ENCODE results near the gene DHPS.
"Not testable (repeated sequence)": the region's sequence is repeated elsewhere in the genome, so short reads cannot be mapped to it uniquely, and the experiment has no call there.

Gene DHPS

GRCh38 chr19:12670159-12670928 is 11.3 kb downstream of the DHPS start:
- DNase-seq (ENCODE audit: low read depth) = no peak

- peak; percentile 78 for DNase-seq (ENCODE audit: low read depth)
These were observed 12.2 kb downstream of the DHPS start for GRCh38 chr19:12669270-12670158.

- DNase-seq (ENCODE audit: low read depth) = peak; percentile 20
These were observed 12.8 kb downstream of the DHPS start for GRCh38 chr19:12668932-12669269.

- no peak for DNase-seq (ENCODE audit: low read depth)
These were observed 13.3 kb downstream of the DHPS start for GRCh38 chr19:12668346-12668745.

- no peak for DNase-seq (ENCODE audit: low read depth)
These were observed 13.9 kb downstream of the DHPS start for GRCh38 chr19:12667731-12668302.

- no peak for DNase-seq (ENCODE audit: low read depth)
These were observed 15.2 kb downstream of the DHPS start, which contains the start of the genes MAN2B1 and WDR83 for GRCh38 chr19:12666265-12667048. MAN2B1 (minus strand) TSS chr19:12666742; CDS start chr19:12666701, 41 bp downstream. WDR83 (plus strand) TSS chr19:12666807; CDS start chr19:12669791, 2,984 bp downstream.

- DNase-seq (ENCODE audit: low read depth) = no peak
These were observed 15.9 kb downstream of the DHPS start for GRCh38 chr19:12665671-12666264.

- DNase-seq (ENCODE audit: low read depth) = no peak
These were observed 16.5 kb downstream of the DHPS start for GRCh38 chr19:12665281-12665573.

- DNase-seq (ENCODE audit: low read depth) = no peak
These were observed 17.0 kb downstream of the DHPS start for GRCh38 chr19:12664406-12665280.

GRCh38 chr19:12660980-12661379 is 20.7 kb downstream of the DHPS start:
- DNase-seq (ENCODE audit: low read depth) = no peak

- no peak for DNase-seq (ENCODE audit: low read depth)
These were observed 23.7 kb downstream of the DHPS start for GRCh38 chr19:12657966-12658365.

GRCh38 chr19:12656899-12657571 is 24.6 kb downstream of the DHPS start:
- no peak for DNase-seq (ENCODE audit: low read depth)

GRCh38 chr19:12655546-12655945 is 26.1 kb downstream of the DHPS start:
- no peak for DNase-seq (ENCODE audit: low read depth)

- DNase-seq (ENCODE audit: low read depth) = no peak
These were observed 29.5 kb downstream of the DHPS start for GRCh38 chr19:12652219-12652618.

GRCh38 chr19:12649941-12650340 is 31.7 kb downstream of the DHPS start:
- DNase-seq (ENCODE audit: low read depth) = no peak

- no peak for DNase-seq (ENCODE audit: low read depth)
These were observed 33.6 kb downstream of the DHPS start for GRCh38 chr19:12648088-12648487.

- DNase-seq (ENCODE audit: low read depth) = no peak
These were observed 34.1 kb downstream of the DHPS start for GRCh38 chr19:12647490-12648071.

- DNase-seq (ENCODE audit: low read depth) = no peak
These were observed 34.6 kb downstream of the DHPS start for GRCh38 chr19:12647047-12647446.

- no peak for DNase-seq (ENCODE audit: low read depth)
These were observed 35.1 kb downstream of the DHPS start for GRCh38 chr19:12646551-12646950.

- DNase-seq (ENCODE audit: low read depth) = not testable (repeated sequence)
These were observed 38.0 kb downstream of the DHPS start for GRCh38 chr19:12643716-12644115.
